ENCODE data around the gene HIBADH. TPM values are rescaled to one million over a fixed set of nuclear protein-coding genes. Genes with fewer than 3 reads are reported as not detected.

HIBADH gene
- total RNA-seq, 2 experiments from 2014 or later = 19.2 to 24.0 TPM

- Histone ChIP-seq H4K20me1 (ENCODE audit: insufficient read depth, low read length) (no peaks in the 10 kb centered on the region), H3K27ac (ENCODE audit: low read depth, low read length, poor library complexity, severe bottlenecking) (no peak overlapping the region), H2AFZ (ENCODE audit: low read length) (no peak overlapping the region), H3K9me2 (ENCODE audit: insufficient read depth, low read length) (no peaks in the 10 kb centered on the region), H3K4me3 (ENCODE audit: low read depth, low read length, poor library complexity, severe bottlenecking) (no peak overlapping the region), H3K4me1 (ENCODE audit: insufficient read depth, low read length, poor library complexity, severe bottlenecking) (peaks cover 3% of the 10 kb centered on the region), H3K79me2 (ENCODE audit: insufficient read depth, low read depth, low read length) (no peaks in the 10 kb centered on the region), H3K36me3 (ENCODE audit: insufficient read depth, low read length) (no peaks in the 10 kb centered on the region), H3K9me3 (ENCODE audit: low read length) (no peaks in the 10 kb centered on the region), H3K4me2 (ENCODE audit: low read length) (no peak overlapping the region)
- TF ChIP-seq EZH2phosphoT487 (IDR thresholded peaks at IDR 0.05; ENCODE audit: borderline replicate concordance, low read depth, low read length) = no peak
- TF ChIP-seq CTCF (conservative IDR thresholded peaks at IDR 0.05; ENCODE audit: low read length) = no peak
- no peak for DNase-seq (ENCODE audit: low spot score)
- ChIA-PET POLR2A (interaction anchor here (0.6 kb wide), 1 partner anchor 786 kb away, joined by 4 read pairs; no protein-coding TSS in a partner anchor), CTCF (ENCODE audit: unreplicated experiment) (no interaction called here)
- BruUV-seq (replicated peaks) = no TSS peak
- intact Hi-C loops (cut with micrococcal nuclease; ENCODE audit: unreplicated experiment) = no loop called here
Observed at GRCh38 chr7:27709137-27710075, 46.7 kb upstream of the HIBADH start.

- DNase-seq (ENCODE audit: low spot score) = no peak
- H3K4me3 ChIP-seq (ENCODE audit: low read depth, low read length, poor library complexity, severe bottlenecking) = no peak overlapping the region
- CTCF ChIA-PET (ENCODE audit: unreplicated experiment) = no interaction called here
- H3K27ac ChIP-seq (ENCODE audit: low read depth, low read length, poor library complexity, severe bottlenecking) = no peak overlapping the region
- no peaks in the 10 kb centered on the region for H3K79me2 ChIP-seq (ENCODE audit: insufficient read depth, low read depth, low read length)
- TF ChIP-seq CTCF (conservative IDR thresholded peaks at IDR 0.05; ENCODE audit: low read length) (no peak), EZH2phosphoT487 (IDR thresholded peaks at IDR 0.05; ENCODE audit: borderline replicate concordance, low read depth, low read length) (no peak)
- no peaks in the 10 kb centered on the region for H3K9me2 ChIP-seq (ENCODE audit: insufficient read depth, low read length)
- H3K9me3 ChIP-seq (ENCODE audit: low read length) = no peaks in the 10 kb centered on the region
- H2AFZ ChIP-seq (ENCODE audit: low read length) = no peak overlapping the region
- H3K4me2 ChIP-seq (ENCODE audit: low read length) = no peak overlapping the region
- POLR2A ChIA-PET = interaction anchor here (1.4 kb wide), 1 partner anchor 9 kb away, joined by 4 read pairs; no protein-coding TSS in a partner anchor
- H3K36me3 ChIP-seq (ENCODE audit: insufficient read depth, low read length) = no peaks in the 10 kb centered on the region
- no TSS peak for BruUV-seq (replicated peaks)
- no peaks in the 10 kb centered on the region for H4K20me1 ChIP-seq (ENCODE audit: insufficient read depth, low read length)
- peaks cover under 1% of the 10 kb centered on the region for H3K4me1 ChIP-seq (ENCODE audit: insufficient read depth, low read length, poor library complexity, severe bottlenecking)
- intact Hi-C loops (cut with micrococcal nuclease; ENCODE audit: unreplicated experiment) = no loop called here
Observed at GRCh38 chr7:27708485-27708884, 45.8 kb upstream of the HIBADH start.

GRCh38 chr7:27705200-27705594, 42.5 kb upstream of the HIBADH start:
- Histone ChIP-seq H3K9me3 (ENCODE audit: low read length) (no peaks in the 10 kb centered on the region), H3K36me3 (ENCODE audit: insufficient read depth, low read length) (no peaks in the 10 kb centered on the region), H3K27ac (ENCODE audit: low read depth, low read length, poor library complexity, severe bottlenecking) (no peak overlapping the region), H2AFZ (ENCODE audit: low read length) (no peak overlapping the region), H3K79me2 (ENCODE audit: insufficient read depth, low read depth, low read length) (no peaks in the 10 kb centered on the region), H3K4me3 (ENCODE audit: low read depth, low read length, poor library complexity, severe bottlenecking) (no peak overlapping the region), H3K4me1 (ENCODE audit: insufficient read depth, low read length, poor library complexity, severe bottlenecking) (no peaks in the 10 kb centered on the region), H3K4me2 (ENCODE audit: low read length) (no peak overlapping the region), H3K9me2 (ENCODE audit: insufficient read depth, low read length) (no peaks in the 10 kb centered on the region), H4K20me1 (ENCODE audit: insufficient read depth, low read length) (no peaks in the 10 kb centered on the region)
- intact Hi-C loops (cut with micrococcal nuclease; ENCODE audit: unreplicated experiment) = no loop called here
- ChIA-PET CTCF (ENCODE audit: unreplicated experiment) (no interaction called here), POLR2A (interaction anchor here (1.9 kb wide), 1 partner anchor 9 kb away, joined by 5 read pairs; no protein-coding TSS in a partner anchor)
- DNase-seq (ENCODE audit: low spot score) = no peak
- BruUV-seq (replicated peaks) = no TSS peak
- TF ChIP-seq CTCF (conservative IDR thresholded peaks at IDR 0.05; ENCODE audit: low read length) (no peak), EZH2phosphoT487 (IDR thresholded peaks at IDR 0.05; ENCODE audit: borderline replicate concordance, low read depth, low read length) (no peak)
